ENCODE results near the gene BCLAF1. TPM values are rescaled to one million over a fixed set of nuclear protein-coding genes. Genes with fewer than 3 reads are reported as not detected.
A peak's percentile ranks its signal among the peaks of the same experiment; 100 is the strongest.

BCLAF1 gene
- total and polyA plus RNA-seq, 9 of the 15 experiments (the other 6 are each of a cell fraction or from before 2014, with no cell fraction given), result 65.4 to 286 (median 165) TPM

DNA sequence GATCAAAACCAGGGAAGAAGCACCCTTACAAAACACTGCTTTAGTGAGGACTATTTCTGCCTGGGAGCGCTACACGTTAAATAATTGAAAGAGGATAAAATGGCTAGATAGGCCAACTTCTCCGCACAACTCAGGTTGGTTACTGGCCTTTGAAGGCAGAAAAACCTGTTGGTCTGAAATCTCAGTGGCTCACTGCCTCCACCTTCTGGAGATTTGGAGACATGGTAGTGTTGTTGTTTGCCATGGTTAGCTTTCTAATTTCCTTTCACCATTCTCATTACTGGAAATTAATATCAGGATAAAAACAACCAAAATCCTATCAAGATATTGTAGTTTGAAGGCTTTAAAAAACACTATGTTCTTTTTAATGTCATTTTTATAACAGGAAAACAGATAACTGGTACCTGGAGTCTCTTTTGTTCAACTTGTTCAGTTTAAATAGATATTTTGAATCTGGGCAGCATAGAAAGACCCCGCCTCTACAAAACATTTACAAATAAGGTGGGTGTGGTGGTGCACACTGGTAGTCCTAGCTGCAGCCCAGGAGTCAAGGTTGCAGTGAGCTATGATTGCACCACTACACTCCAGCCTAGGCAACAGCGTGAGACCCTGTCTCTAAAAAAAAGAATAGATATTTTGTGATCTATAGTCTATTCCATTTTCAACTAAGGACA is 27.5 kb upstream of the BCLAF1 start (continued):
- TF ChIP-seq, protein P1, sequence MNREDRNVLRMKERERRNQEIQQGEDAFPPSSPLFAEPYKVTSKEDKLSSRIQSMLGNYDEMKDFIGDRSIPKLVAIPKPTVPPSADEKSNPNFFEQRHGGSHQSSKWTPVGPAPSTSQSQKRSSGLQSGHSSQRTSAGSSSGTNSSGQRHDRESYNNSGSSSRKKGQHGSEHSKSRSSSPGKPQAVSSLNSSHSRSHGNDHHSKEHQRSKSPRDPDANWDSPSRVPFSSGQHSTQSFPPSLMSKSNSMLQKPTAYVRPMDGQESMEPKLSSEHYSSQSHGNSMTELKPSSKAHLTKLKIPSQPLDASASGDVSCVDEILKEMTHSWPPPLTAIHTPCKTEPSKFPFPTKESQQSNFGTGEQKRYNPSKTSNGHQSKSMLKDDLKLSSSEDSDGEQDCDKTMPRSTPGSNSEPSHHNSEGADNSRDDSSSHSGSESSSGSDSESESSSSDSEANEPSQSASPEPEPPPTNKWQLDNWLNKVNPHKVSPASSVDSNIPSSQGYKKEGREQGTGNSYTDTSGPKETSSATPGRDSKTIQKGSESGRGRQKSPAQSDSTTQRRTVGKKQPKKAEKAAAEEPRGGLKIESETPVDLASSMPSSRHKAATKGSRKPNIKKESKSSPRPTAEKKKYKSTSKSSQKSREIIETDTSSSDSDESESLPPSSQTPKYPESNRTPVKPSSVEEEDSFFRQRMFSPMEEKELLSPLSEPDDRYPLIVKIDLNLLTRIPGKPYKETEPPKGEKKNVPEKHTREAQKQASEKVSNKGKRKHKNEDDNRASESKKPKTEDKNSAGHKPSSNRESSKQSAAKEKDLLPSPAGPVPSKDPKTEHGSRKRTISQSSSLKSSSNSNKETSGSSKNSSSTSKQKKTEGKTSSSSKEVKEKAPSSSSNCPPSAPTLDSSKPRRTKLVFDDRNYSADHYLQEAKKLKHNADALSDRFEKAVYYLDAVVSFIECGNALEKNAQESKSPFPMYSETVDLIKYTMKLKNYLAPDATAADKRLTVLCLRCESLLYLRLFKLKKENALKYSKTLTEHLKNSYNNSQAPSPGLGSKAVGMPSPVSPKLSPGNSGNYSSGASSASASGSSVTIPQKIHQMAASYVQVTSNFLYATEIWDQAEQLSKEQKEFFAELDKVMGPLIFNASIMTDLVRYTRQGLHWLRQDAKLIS (CRISPR knock-in tag; IDR thresholded peaks at IDR 0.05), result no peak
- TF ChIP-seq ZBTB17 (CRISPR knock-in tag; IDR thresholded peaks at IDR 0.05) (no peak), HNRNPUL1 (IDR thresholded peaks at IDR 0.05; ENCODE audit: low read length) (no peak), MTA3 (IDR thresholded peaks at IDR 0.05; ENCODE audit: borderline replicate concordance) (0 out of 2 replicates have a peak, but pooled peaks have one; percentile 36), TAF15 (IDR thresholded peaks at IDR 0.05; ENCODE audit: low read depth, low read length) (no peak), ZNF431 (CRISPR knock-in tag; IDR thresholded peaks at IDR 0.05) (no peak), ZNF780A (CRISPR knock-in tag; IDR thresholded peaks at IDR 0.05) (no peak), SMAD1 (IDR thresholded peaks at IDR 0.05; ENCODE audit: low read depth, low read length, partially characterized antibody) (no peak), CC2D1A (IDR thresholded peaks at IDR 0.05) (0 out of 2 replicates have a peak, but pooled peaks have one; percentile 15), SMC3 (conservative IDR thresholded peaks at IDR 0.05; ENCODE audit: insufficient read depth, low read depth, low read length) (peak; percentile 68), CUX1 (CRISPR knock-in tag; IDR thresholded peaks at IDR 0.05) (no peak), STAG1 (CRISPR knock-in tag; IDR thresholded peaks at IDR 0.05; ENCODE audit: borderline replicate concordance) (no peak; the same call in 1 of the 2 replicates), DIDO1 (tag; IDR thresholded peaks at IDR 0.05; ENCODE audit: low read depth) (no peak), ZNF253 (CRISPR knock-in tag; conservative IDR thresholded peaks at IDR 0.05) (no peak), SREBF1 (IDR thresholded peaks at IDR 0.05; ENCODE audit: borderline replicate concordance, low read depth, low read length) (no peak), TCFL5 (CRISPR knock-in tag; conservative IDR thresholded peaks at IDR 0.05) (no peak), BMI1 (IDR thresholded peaks at IDR 0.05; ENCODE audit: low read length) (0 out of 2 replicates have a peak, but pooled peaks have one; percentile 22), LARP7 (IDR thresholded peaks at IDR 0.05) (no peak)
- TF ChIP-seq, protein P2, sequence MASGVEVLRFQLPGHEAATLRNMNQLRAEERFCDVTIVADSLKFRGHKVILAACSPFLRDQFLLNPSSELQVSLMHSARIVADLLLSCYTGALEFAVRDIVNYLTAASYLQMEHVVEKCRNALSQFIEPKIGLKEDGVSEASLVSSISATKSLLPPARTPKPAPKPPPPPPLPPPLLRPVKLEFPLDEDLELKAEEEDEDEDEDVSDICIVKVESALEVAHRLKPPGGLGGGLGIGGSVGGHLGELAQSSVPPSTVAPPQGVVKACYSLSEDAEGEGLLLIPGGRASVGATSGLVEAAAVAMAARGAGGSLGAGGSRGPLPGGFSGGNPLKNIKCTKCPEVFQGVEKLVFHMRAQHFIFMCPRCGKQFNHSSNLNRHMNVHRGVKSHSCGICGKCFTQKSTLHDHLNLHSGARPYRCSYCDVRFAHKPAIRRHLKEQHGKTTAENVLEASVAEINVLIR (CRISPR knock-in tag; IDR thresholded peaks at IDR 0.05), result no peak
